Natural killer cell (primary cell): ENCODE results near the gene BCL2L13. TPM values are rescaled to one million over a fixed set of nuclear protein-coding genes. Genes with fewer than 3 reads are reported as not detected.

ENCODE experiments used
- ATAC-seq, 3 donors: fragments of 150-1000 bp in 2 of 3; fragments of 200-7000 bp in 1 of 3; cut with Tn5 transposase; 1 replicate in 1 of 3; 2 replicates in 2 of 3; pipeline ENCODE4 v1.10.0; 2021; ENCODE audit warnings: mild to moderate bottlenecking in 2 of 3, moderate library complexity in 2 of 3
- DNase-seq, 2 donors: peaks; one replicate each; pipeline versions ENCODE4 v3.0.0 to v3.0.0-alpha.2; 2013 to 2021; ENCODE audit warnings: mixed read lengths in 1 of 2
- H3K27ac ChIP-seq: one replicate; pipeline ENCODE4 v1.5.1; 2013; ENCODE audit warnings: mild to moderate bottlenecking, low read length
- H3K27me3 ChIP-seq: one replicate; pipeline ENCODE4 v1.6.1; 2013; ENCODE audit warnings: low read length; ENCODE audit not compliant: control insufficient read depth, insufficient read depth
- H3K36me3 ChIP-seq: one replicate; pipeline ENCODE4 v1.6.1; 2013; ENCODE audit warnings: low read length; ENCODE audit not compliant: control insufficient read depth, insufficient read depth
- H3K4me1 ChIP-seq: one replicate; pipeline ENCODE4 v1.6.1; 2013; ENCODE audit warnings: low read length; ENCODE audit not compliant: control insufficient read depth, insufficient read depth
- H3K4me3 ChIP-seq: one replicate; pipeline ENCODE4 v1.5.1; 2013; ENCODE audit warnings: low read length
- H3K9me3 ChIP-seq: one replicate; pipeline ENCODE4 v1.6.1; 2013; ENCODE audit warnings: low read length; ENCODE audit not compliant: control insufficient read depth, insufficient read depth
- H3K27ac Mint-ChIP-seq, 2 donors: one replicate each; pipeline ENCODE4 v1.8.0; 2022; ENCODE audit warnings: mild to moderate bottlenecking in 2 of 2, mixed read lengths in 2 of 2, moderate library complexity in 1 of 2
- H3K27me3 Mint-ChIP-seq, 2 donors: one replicate each; pipeline ENCODE4 v1.8.0; 2022; ENCODE audit warnings: low read depth in 2 of 2, mixed read lengths in 2 of 2
- H3K36me3 Mint-ChIP-seq: one replicate; pipeline ENCODE4 v1.8.0; 2022; ENCODE audit warnings: mixed read lengths
- H3K4me1 Mint-ChIP-seq, 2 donors: one replicate each; pipeline ENCODE4 v1.8.0; 2022; ENCODE audit warnings: mixed read lengths in 2 of 2
- H3K4me3 Mint-ChIP-seq: one replicate; pipeline ENCODE4 v1.8.0; 2022; ENCODE audit warnings: mild to moderate bottlenecking, moderate library complexity, mixed read lengths
- H3K9me3 Mint-ChIP-seq, 2 donors: one replicate each; pipeline ENCODE4 v1.8.0; 2022; ENCODE audit warnings: mixed read lengths in 2 of 2
- WGBS: methylation state at CpG from one replicate; pipeline ENCODE4 v1.1.7; 2013; ENCODE audit warnings: missing lambda C conversion rate; ENCODE audit not compliant: insufficient coverage; 5-methylcytosine and 5-hydroxymethylcytosine counted together
- intact Hi-C: fragments of 100-400 bp; cut with micrococcal nuclease; formaldehyde crosslinking; loops from one replicate; pipeline ENCODE4 v1.14.2; 2022
- total RNA-seq, 4 donors: library from RNA; stranded (reverse); fragments of 120-200 nt in 1 of 4; gene quantifications; one replicate each; pipeline versions ENCODE4 v1.2.3 to v1.2.4, GENCODE V29; 2013 to 2022
- TF ChIP-seq, protein P1 (sequence below): fragments of 200-600 bp; IDR thresholded peaks from one replicate; pipeline ENCODE4 v1.8.0; 2022; ENCODE audit warnings: antibody characterized with exemption

Gene BCL2L13
- total RNA-seq, 3 donors from 2014 or later (not counting 1 experiment from before 2014, with no cell fraction given): 19.1 to 28.7 (median 23.3) TPM

- H3K4me3 ChIP-seq: peak within 1 kb of the TSS; percentile 81
These were observed 10.0 kb upstream of the BCL2L13 start, which contains the start of gene ATP6V1E1 for GRCh38 chr22:17628406-17629172. TSS of gene ATP6V1E1 (minus strand) at chr22:17628749. CDS start at chr22:17628635, 114 bp downstream.

DNA sequence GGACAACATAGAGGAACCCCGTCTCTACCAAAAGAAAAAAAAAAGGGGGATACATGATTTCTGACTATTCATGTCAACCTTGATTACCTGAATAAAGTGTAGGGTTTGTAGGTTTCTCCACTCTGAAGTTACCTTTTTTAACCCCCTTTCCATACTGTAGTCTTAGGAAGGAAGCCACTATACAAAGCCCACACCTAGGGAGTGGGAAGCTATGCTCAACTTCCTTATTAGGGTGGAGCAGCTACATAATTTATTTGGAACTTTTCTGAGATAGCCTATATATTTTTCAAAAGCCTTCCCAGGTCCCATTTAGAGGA lies 9.4 kb upstream of the BCL2L13 start:
- H3K27me3 Mint-ChIP-seq: no peaks in the 10 kb centered on the region
- peak overlapping the region; percentile 96 for H3K4me3 Mint-ChIP-seq
- peaks cover 10 to 19% of the 10 kb centered on the region in 2 donors for H3K4me1 Mint-ChIP-seq
- H3K4me3 ChIP-seq: peak overlapping the region; percentile 81
- peaks cover 23% of the 10 kb centered on the region for H3K4me1 ChIP-seq
- H3K9me3 Mint-ChIP-seq: no peaks in the 10 kb centered on the region
- DNase-seq (no peak), ATAC-seq (no peak)
- H3K36me3 Mint-ChIP-seq: no peaks in the 10 kb centered on the region
- H3K9me3 ChIP-seq: no peaks in the 10 kb centered on the region
- TF ChIP-seq, protein P1, sequence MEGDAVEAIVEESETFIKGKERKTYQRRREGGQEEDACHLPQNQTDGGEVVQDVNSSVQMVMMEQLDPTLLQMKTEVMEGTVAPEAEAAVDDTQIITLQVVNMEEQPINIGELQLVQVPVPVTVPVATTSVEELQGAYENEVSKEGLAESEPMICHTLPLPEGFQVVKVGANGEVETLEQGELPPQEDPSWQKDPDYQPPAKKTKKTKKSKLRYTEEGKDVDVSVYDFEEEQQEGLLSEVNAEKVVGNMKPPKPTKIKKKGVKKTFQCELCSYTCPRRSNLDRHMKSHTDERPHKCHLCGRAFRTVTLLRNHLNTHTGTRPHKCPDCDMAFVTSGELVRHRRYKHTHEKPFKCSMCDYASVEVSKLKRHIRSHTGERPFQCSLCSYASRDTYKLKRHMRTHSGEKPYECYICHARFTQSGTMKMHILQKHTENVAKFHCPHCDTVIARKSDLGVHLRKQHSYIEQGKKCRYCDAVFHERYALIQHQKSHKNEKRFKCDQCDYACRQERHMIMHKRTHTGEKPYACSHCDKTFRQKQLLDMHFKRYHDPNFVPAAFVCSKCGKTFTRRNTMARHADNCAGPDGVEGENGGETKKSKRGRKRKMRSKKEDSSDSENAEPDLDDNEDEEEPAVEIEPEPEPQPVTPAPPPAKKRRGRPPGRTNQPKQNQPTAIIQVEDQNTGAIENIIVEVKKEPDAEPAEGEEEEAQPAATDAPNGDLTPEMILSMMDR: no peak
- intact Hi-C loops: loop anchor here (2.0 kb wide), 1 partner anchor 448 kb away; the partner anchor contains the start of gene PEX26
- peaks cover 4% of the 10 kb centered on the region for H3K36me3 ChIP-seq
- peak overlapping the region; percentile 94 to 99 for H3K27ac Mint-ChIP-seq
- peak overlapping the region; percentile 82 for H3K27ac ChIP-seq
- H3K27me3 ChIP-seq: no peaks in the 10 kb centered on the region
- WGBS: 0% methylated on average over 1 of the region's 1 CpG

More at GRCh38 chr22:17628406-17629172, 10.0 kb upstream of the BCL2L13 start, which contains the start of gene ATP6V1E1:
- WGBS: under 1% methylated on average over 45 of the region's 45 CpGs
- Mint-ChIP-seq H3K4me1 (peaks cover 10 to 19% of the 10 kb centered on the region in 2 donors), H3K27ac (peak within 1 kb of the TSS; percentile 94 to 99), H3K27me3 (no peaks in the 10 kb centered on the region), H3K36me3 (no peaks in the 10 kb centered on the region), H3K9me3 (no peaks in the 10 kb centered on the region), H3K4me3 (peak within 1 kb of the TSS; percentile 96)
- H3K9me3 ChIP-seq: no peaks in the 10 kb centered on the region
- H3K4me1 ChIP-seq: peaks cover 23% of the 10 kb centered on the region
- TF ChIP-seq, protein P1: no peak
- no peaks in the 10 kb centered on the region for H3K27me3 ChIP-seq
- ATAC-seq (peak; percentile 99 to 100 (median 100)), DNase-seq (peak; percentile 97)
- H3K36me3 ChIP-seq: peaks cover 4% of the 10 kb centered on the region
- intact Hi-C loops: loop anchor here (1.0 to 2.0 kb wide), 2 partner anchors 10 to 448 kb away; partner anchors contain the start of genes BCL2L13 and PEX26
- peak within 1 kb of the TSS; percentile 82 for H3K27ac ChIP-seq

- Histone ChIP-seq H3K4me1 (peaks cover 23% of the 10 kb centered on the region), H3K36me3 (peaks cover 4% of the 10 kb centered on the region), H3K27me3 (no peaks in the 10 kb centered on the region), H3K9me3 (no peaks in the 10 kb centered on the region), H3K27ac (no peak overlapping the region), H3K4me3 (no peak overlapping the region)
- Mint-ChIP-seq H3K4me3 (peak overlapping the region; percentile 96), H3K9me3 (no peaks in the 10 kb centered on the region), H3K27me3 (no peaks in the 10 kb centered on the region), H3K36me3 (no peaks in the 10 kb centered on the region), H3K4me1 (peaks cover 8 to 19% of the 10 kb centered on the region in 2 donors), H3K27ac (peak overlapping the region; percentile 94 to 99)
- DNase-seq: no peak
- intact Hi-C loops: loop anchor here (2.0 kb wide), 1 partner anchor 447 kb away; the partner anchor contains the start of gene PEX26
- ATAC-seq: no peak
- TF ChIP-seq, protein P1: no peak
- 73% methylated on average over 7 of the region's 7 CpGs for WGBS
These were observed 8.9 kb upstream of the BCL2L13 start for GRCh38 chr22:17629641-17630040.
